Myocyte (in vitro differentiated cells): ENCODE data around the gene CCSAP. TPM values are rescaled to one million over a fixed set of nuclear protein-coding genes. Genes with fewer than 3 reads are reported as not detected.
"Not testable (repeated sequence)": the region's sequence is repeated elsewhere in the genome, so short reads cannot be mapped to it uniquely, and the experiment has no call there.

ENCODE experiments used
- DNase-seq: peaks from one replicate; pipeline ENCODE4 v3.0.0-alpha.2; 2012; ENCODE audit warnings: low read depth
- total RNA-seq: library from RNA; depleted of rRNA; stranded (reverse); fragments of >200 nt; gene quantifications from 2 replicates; pipeline ENCODE4 v1.2.3, GENCODE V29; 2014

CCSAP gene
- total RNA-seq, 1 donor from 2014 or later: 7.4 TPM

- no peak for DNase-seq
Observed at GRCh38 chr1:229325853-229326487, 16.9 kb downstream of the CCSAP start.

- no peak for DNase-seq
Observed at GRCh38 chr1:229325401-229325800, 17.4 kb downstream of the CCSAP start.

- no peak for DNase-seq
Observed at GRCh38 chr1:229323885-229324553, 18.8 kb downstream of the CCSAP start.

GRCh38 chr1:229323201-229323600, 19.6 kb downstream of the CCSAP start:
- DNase-seq: no peak

DNA sequence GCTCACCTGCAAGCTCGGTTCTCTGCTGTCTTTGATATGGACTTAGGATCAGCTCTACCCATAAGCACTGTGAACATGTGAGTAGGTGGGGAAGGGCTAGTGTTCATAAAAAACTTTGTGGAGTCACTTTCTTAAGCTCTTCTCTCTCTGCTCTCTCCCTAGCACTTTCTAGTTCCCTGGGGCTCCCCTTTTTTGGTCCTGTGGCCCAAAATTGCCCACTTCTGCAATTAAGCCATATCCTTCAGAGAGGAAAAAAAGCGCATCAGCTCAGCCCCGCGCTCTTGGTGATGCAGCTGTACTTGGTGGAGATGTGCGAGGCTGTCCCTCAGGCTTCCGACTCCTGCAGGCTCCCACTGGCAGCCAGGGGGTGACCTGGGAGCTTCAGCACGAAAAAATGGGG, 23.4 kb downstream of the CCSAP start:
- no peak for DNase-seq

DNA sequence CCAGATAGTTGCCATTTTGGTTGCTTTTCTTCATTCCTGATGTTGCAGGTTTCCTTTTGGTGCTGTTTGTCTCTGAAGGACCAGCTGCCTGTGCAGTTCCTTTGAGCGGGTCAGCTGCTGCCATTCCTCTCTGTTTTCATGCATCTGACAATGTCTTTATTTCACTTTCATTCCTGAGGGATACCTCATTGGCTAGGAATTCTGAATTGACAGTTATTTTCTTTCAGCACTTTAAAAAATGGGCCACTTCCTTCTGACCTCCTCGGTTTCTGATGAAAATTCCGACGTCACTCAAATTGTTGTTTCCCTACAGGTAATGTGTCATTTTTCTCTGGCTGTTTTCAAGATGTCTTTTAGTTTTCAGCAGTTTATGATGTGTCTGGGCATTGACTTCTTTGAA, 24.8 kb downstream of the CCSAP start:
- DNase-seq: peak; percentile 52

GRCh38 chr1:229316166-229316565, 26.7 kb downstream of the CCSAP start:
- no peak for DNase-seq

GRCh38 chr1:229310833-229311232, 32.0 kb downstream of the CCSAP start:
- DNase-seq: no peak

DNA sequence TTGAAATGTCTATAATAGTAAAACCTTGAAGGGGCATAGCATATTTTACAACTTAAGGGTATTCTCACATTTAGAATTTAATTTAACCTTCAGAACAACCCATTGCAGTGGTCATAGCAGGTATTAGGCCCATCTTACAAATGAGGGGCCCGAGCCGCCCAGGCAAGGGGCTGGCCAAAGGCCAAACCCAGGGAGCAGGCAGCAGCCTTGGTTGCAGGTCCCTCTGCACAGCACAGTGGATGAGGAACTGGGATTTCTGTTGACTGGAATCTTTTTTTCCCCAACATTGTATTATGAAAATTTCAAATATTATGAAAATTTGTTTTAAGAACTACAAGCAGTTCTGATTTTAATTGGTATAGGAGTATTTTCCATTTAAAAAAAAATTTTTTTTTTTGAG, 33.2 kb downstream of the CCSAP start:
- DNase-seq: no peak

- no peak for DNase-seq
Observed at GRCh38 chr1:229309074-229309473, 33.8 kb downstream of the CCSAP start.

DNA sequence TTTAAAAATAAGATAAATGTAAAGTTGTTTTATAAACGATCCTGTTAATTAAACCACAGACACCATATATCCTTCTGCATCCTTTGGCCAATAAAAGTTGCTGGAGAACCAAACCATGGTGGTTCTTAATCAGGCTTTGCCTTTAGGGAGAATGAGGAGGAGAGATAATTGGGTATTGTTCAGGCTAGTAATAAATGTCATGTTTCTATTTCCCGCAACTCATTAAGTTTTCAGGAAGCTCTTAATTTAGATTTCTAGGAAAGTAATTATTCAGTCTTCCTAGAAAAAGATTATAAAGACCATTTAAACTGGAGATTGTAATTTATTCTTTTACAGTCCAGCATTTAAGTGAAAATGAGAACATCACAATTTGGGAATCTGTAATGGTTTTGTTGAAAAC, 37.5 kb downstream of the CCSAP start:
- DNase-seq: no peak

GRCh38 chr1:229303855-229304254, 39.0 kb downstream of the CCSAP start:
- DNase-seq: no peak

- DNase-seq: no peak
Observed at GRCh38 chr1:229302740-229303139, 40.1 kb downstream of the CCSAP start.

DNA sequence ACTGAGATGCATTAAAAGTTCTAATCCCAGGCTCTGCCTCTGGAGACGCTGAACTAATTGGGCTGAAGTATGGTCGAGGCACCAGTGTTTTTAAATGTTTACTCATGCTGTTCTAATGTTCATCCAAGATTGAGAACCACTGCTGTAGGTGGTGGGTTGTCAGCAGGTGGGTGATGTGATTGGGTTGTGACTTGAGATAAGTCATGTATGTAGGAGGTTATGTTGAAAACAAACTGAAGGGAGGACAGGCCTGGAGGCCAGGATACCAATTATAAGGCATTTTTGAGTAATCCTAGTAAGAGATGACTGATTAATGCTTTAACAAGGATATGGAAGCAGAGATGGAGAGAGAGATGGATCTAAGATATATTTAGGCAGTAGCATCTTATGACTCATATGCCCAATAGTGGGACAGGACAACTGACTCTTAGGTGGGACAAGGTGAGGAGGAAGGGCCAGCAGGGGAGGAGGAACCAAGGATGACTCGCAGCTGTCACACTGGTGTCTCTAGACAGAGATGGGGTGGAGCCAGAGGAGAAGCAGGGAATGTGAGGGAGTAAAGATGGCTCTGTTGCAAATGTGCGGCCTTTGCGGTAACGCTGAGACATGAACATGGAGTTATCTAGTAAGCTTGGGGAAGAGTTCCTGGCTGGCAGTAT, 42.6 kb downstream of the CCSAP start:
- DNase-seq: peak; percentile 5

DNA sequence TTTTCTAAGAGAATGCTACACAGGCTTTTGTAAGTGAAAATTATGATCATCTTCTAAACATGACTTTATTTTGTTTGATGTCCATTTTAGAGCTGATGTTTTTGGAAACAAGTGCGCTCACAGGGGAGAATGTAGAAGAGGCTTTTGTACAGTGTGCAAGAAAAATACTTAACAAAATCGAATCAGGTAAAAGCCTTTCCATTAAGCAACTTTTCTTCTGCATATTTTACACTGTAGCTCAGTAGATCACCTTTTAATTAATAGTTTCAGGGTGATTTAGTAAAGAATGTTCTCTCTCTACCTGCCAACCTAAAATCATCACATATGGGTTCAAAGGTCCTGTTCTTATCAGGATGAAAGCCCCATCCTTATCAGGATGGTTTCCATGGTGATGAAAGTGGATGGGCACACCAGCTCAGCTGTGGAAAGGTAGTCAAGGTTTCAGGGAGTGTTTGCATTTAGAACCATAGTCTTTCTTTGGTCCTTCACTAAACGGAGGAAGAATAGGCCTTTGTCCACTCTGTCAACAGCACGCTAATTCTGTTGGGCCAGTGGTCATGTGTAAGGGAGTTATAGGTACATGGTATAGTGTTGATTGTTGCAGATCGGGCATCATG, 43.9 kb downstream of the CCSAP start:
- no peak for DNase-seq

GRCh38 chr1:229298420-229298819, 44.4 kb downstream of the CCSAP start:
- DNase-seq: no peak

DNA sequence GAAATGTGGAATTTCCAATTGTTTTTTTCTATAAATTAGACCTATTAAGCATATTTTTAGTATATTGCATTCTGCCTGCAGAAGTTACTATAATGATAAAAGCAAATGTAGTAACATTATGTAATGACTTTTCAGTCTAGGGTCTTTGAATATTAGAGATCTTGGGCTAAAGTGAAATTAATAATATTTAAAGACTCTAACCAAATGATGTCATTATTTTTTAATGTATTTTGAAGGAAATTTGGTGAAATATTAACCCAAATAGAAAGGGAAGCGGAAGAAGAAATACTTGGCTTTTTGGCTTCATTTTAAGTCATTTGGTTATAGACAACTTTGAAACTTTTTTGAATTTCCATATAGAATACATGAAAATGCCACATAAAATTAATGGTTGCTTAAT, 45.1 kb downstream of the CCSAP start:
- DNase-seq: no peak

GRCh38 chr1:229296541-229296941, 46.3 kb downstream of the CCSAP start:
- peak; percentile 79 for DNase-seq

DNA sequence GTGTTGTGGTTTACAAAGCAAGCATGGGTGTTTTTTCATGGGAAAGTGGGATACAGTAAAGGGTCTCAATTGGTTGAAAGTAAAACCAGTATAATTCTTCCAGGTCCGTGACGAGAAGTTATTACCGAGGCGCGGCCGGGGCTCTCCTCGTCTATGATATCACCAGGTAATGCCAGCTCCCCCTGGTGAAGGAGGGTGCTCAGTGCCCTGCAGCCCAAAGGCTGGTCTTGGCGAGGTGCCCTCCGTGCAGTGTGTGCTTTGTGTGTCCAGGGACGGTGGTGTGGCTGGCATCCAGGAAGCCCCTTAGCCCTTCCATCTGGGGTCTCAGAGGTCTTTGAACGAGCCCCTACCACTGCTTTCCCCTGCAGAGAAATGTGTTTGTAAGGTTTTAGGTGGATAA, 47.1 kb downstream of the CCSAP start:
- no peak for DNase-seq

- DNase-seq: no peak
Observed at GRCh38 chr1:229293528-229294204, 49.2 kb downstream of the CCSAP start.

DNA sequence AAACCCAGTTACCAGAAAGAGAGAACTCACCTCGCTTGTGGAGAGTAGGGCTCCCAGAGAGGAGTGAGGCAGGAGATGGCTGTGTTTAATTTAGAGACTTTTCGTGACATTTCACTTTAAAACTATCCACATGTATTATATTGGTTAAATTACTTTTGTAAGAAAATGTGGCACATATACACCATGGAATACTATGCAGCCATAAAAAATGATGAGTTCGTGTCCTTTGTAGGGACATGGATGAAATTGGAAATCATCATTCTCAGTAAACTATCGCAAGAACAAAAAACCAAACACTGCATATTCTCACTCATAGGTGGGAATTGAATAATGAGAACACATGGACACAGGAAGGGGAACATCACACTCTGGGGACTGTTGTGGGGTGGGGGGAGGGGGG, 51.2 kb downstream of the CCSAP start:
- not testable (repeated sequence) for DNase-seq

DNA sequence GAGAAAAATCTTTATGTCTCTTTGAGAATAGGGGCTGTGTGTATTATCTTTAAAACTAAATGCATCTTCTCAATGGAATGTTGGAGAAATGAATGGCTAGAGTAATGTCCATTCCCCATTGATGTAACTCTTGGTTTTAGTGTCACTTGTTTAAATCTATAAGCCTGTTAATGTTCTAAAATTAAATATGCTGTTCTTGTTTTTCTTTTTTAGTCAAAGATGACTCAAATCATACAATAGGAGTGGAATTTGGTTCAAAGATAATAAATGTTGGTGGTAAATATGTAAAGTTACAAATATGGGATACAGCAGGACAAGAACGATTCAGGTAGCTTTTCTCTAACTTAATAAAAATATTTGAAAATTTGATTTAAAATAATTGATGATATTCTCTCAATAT, 54.3 kb downstream of the CCSAP start:
- no peak for DNase-seq
